K562 (cell line): ENCODE results near the gene UNC45B. TPM values are rescaled to one million over a fixed set of nuclear protein-coding genes. Genes with fewer than 3 reads are reported as not detected.
"Not testable (repeated sequence)": the region's sequence is repeated elsewhere in the genome, so short reads cannot be mapped to it uniquely, and the experiment has no call there.

Experiments
- ATAC-seq: fragments of 200-7000 bp; cut with Tn5 transposase; 3 replicates; pipeline ENCODE4 v1.9.1; 2020; ENCODE audit warnings: moderate library complexity
- BruUV-seq: library from RNA; stranded (reverse); fragments of 400-500 nt; replicated peaks from 2 replicates; lab custom pipeline; 2021; lab: Mats Ljungman, UMichigan
- CTCF ChIA-PET: fragments of 300-600 bp; formaldehyde crosslinking; extraction: SDS; loops from one replicate; lab custom pipeline; 2021; ENCODE audit warnings: low intra/inter-chr PET ratio; lab: Yijun Ruan, JAX
- POLR2A ChIA-PET: fragments of 300-600, 350-650 bp; sonication (Branson Sonifier 250); formaldehyde crosslinking; extraction: SDS; loops from one replicate; lab custom pipeline; 2021; ENCODE audit warnings: antibody characterized with exemption, inconsistent platforms; lab: Yijun Ruan, JAX
- DNase-seq, 4 experiments: peaks; one replicate each; pipeline versions ENCODE4 v3.0.0 to v3.0.0-alpha.2; 2011 to 2018; ENCODE audit warnings: low spot score in 3 of 4, mixed read lengths in 3 of 4; ENCODE audit errors: extremely low read depth in 1 of 4
- FAIRE-seq: peaks from 2 replicates; lab custom pipeline; 2011; peaks lifted over from hg19 to GRCh38; lab: Jason Lieb, UNC
- H2AFZ ChIP-seq: 2 replicates; pipeline ENCODE4 v1.6.0; 2011; ENCODE audit warnings: low read depth, low read length, control low read depth, inconsistent platforms
- H3K27ac ChIP-seq: fragments of 200-600 bp; 3 replicates; pipeline ENCODE4 v1.8.0; 2011; ENCODE audit warnings: low read depth, mild to moderate bottlenecking, control low read depth, inconsistent platforms, low read length, moderate library complexity, mixed read lengths; ENCODE audit errors: extremely low read depth
- H3K27me3 ChIP-seq, 2 experiments: fragments of 300-600 bp in 1 of 2; 2 replicates in 1 of 2; 3 replicates in 1 of 2; pipeline versions ENCODE4 v1.6.0 to v1.8.0; 2011; ENCODE audit warnings: inconsistent platforms in 2 of 2, low read length in 2 of 2, mild to moderate bottlenecking in 1 of 2, mixed read lengths in 1 of 2, moderate library complexity in 1 of 2; ENCODE audit not compliant: control insufficient read depth in 2 of 2, insufficient read depth in 2 of 2
- H3K36me3 ChIP-seq: fragments of 300-600 bp; 3 replicates; pipeline ENCODE4 v1.8.0; 2011; ENCODE audit warnings: mild to moderate bottlenecking, low read length, inconsistent platforms; ENCODE audit not compliant: control insufficient read depth, insufficient read depth
- H3K4me1 ChIP-seq, 2 experiments: fragments of 200-600 bp in 1 of 2; replicated peaks in 1 of 2; 2 replicates in 1 of 2; 3 replicates in 1 of 2; pipeline versions ENCODE4 v1.5.1 to v1.8.0; 2011; ENCODE audit warnings: inconsistent platforms in 2 of 2, low read length in 2 of 2, mild to moderate bottlenecking in 1 of 2, mixed read lengths in 1 of 2, moderate library complexity in 1 of 2; ENCODE audit not compliant: control insufficient read depth in 2 of 2, insufficient read depth in 2 of 2
- H3K4me2 ChIP-seq: 2 replicates; pipeline ENCODE4 v1.6.1; 2011; ENCODE audit warnings: low read length, control low read depth, inconsistent platforms, mixed read lengths; ENCODE audit not compliant: insufficient read depth
- H3K4me3 ChIP-seq: fragments of 200-600 bp; sonication (generic), shearing (Covaris generic); 2 replicates; pipeline ENCODE4 v1.5.1; 2016; ENCODE audit warnings: control low read depth, inconsistent platforms
- H3K79me2 ChIP-seq: fragments of 200-600 bp; 3 replicates; pipeline ENCODE4 v1.8.0; 2011; ENCODE audit warnings: low read length, inconsistent platforms; ENCODE audit not compliant: control insufficient read depth, insufficient read depth
- H3K9ac ChIP-seq, 2 experiments: 2 replicates each; pipeline versions ENCODE4 v1.6.0 to v1.6.1; 2011; ENCODE audit warnings: low read depth in 2 of 2, low read length in 2 of 2, control low read depth in 1 of 2, inconsistent platforms in 1 of 2, mild to moderate bottlenecking in 1 of 2, mixed read lengths in 1 of 2; ENCODE audit not compliant: insufficient read depth in 1 of 2
- H3K9me1 ChIP-seq: one replicate; pipeline ENCODE4 v1.6.0; 2011; ENCODE audit warnings: inconsistent platforms, mild to moderate bottlenecking, low read length, moderate library complexity; ENCODE audit not compliant: control insufficient read depth, insufficient read depth
- H3K9me3 ChIP-seq: replicated peaks from 2 replicates; pipeline ENCODE4 v1.5.1; 2011; ENCODE audit warnings: low read depth, low read length, inconsistent platforms; ENCODE audit not compliant: control insufficient read depth, insufficient read depth
- H4K20me1 ChIP-seq: replicated peaks from 2 replicates; pipeline ENCODE4 v1.6.1; 2011; ENCODE audit warnings: low read length, inconsistent platforms, mixed read lengths; ENCODE audit not compliant: control insufficient read depth, insufficient read depth
- WGBS: fragments of 100-300 bp; shearing (Covaris generic); methylation state at CpG from one replicate; pipeline ENCODE4 v1.1.6; 2016; ENCODE audit warnings: low coverage, mixed read lengths; ENCODE audit not compliant: insufficient coverage; ENCODE audit errors: missing lambda C conversion rate; 5-methylcytosine and 5-hydroxymethylcytosine counted together
- in situ Hi-C: fragments of 300-500 bp; cut with MboI; formaldehyde crosslinking; loops from 4 replicates; pipeline ENCODE4 v1.15.0; 2018; ENCODE audit warnings: inconsistent platforms, mixed read lengths
- intact Hi-C: fragments of 100-400 bp; cut with micrococcal nuclease; formaldehyde crosslinking; loops from 2 replicates; pipeline ENCODE4 v1.14.2; 2022
- polyA plus RNA-seq, 8 experiments: library from polyadenylated mRNA; depleted of rRNA in 4 of 8; stranded (reverse) in 5 of 8; unstranded in 3 of 8; fragments of >200 nt; fragmentation: Nextera tagmentation in 2 of 8; fragmentation: Illumina TruSeq in 1 of 8; extraction: Ambion mirVana in 2 of 8; extraction: Trizol in 1 of 8; gene quantifications; 2 replicates each; pipeline versions ENCODE4 v1.2.1 to v1.2.3, GENCODE V29; 2011 to 2014; ENCODE audit warnings: inconsistent platforms in 1 of 8, missing spikeins in 1 of 8
- total RNA-seq, 7 experiments: library from RNA; depleted of rRNA in 6 of 7; stranded (reverse); fragments of >200 nt in 6 of 7; fragmentation: Illumina TruSeq in 2 of 7; extraction: Trizol in 2 of 7; gene quantifications; 2 replicates each; pipeline versions ENCODE4 v1.2.1 to v1.2.3, GENCODE V29; 2011 to 2021; ENCODE audit warnings: low replicate concordance in 1 of 7
- TF ChIP-seq, protein P1 (sequence below), 2 experiments: IDR thresholded peaks; 2 replicates each; pipeline ENCODE4 v1.6.1; 2012; ENCODE audit warnings: improper control_type of control experiment in 2 of 2, low read depth in 2 of 2, low read length in 2 of 2, borderline replicate concordance in 1 of 2

The UNC45B gene
- total and polyA plus RNA-seq, 9 of the 15 experiments (the other 6 are each of a cell fraction or from before 2014, with no cell fraction given): not detected

DNA sequence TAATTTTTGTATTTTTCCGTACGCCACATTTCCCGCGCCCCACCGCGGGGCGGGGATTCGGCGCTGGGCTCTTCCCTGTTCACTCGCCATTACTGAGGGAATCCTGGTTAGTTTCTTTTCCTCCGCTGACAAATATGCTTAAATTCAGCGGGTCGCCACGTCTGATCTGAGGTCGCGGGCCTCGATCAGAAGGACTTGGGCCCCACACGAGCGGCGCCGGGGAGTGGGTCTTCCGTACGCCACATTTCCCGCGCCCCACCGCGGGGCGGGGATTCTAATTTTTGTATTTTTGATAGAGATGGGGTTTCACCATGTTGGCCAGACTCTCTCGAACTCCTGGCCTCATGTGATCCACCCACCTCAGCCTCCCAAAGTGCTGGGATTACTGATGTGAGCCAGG is 3.5 kb downstream of the UNC45B start:
- ATAC-seq, H3K4me1 ChIP-seq, H3K9me3 ChIP-seq, H3K4me3 ChIP-seq, DNase-seq, CTCF ChIA-PET, H3K79me2 ChIP-seq, intact Hi-C loops, H4K20me1 ChIP-seq, H2AFZ ChIP-seq, BruUV-seq, in situ Hi-C loops, H3K4me2 ChIP-seq, H3K36me3 ChIP-seq, H3K9me1 ChIP-seq, POLR2A ChIA-PET, H3K27ac ChIP-seq, FAIRE-seq, H3K9ac ChIP-seq: not testable (repeated sequence)
- TF ChIP-seq, protein P1, sequence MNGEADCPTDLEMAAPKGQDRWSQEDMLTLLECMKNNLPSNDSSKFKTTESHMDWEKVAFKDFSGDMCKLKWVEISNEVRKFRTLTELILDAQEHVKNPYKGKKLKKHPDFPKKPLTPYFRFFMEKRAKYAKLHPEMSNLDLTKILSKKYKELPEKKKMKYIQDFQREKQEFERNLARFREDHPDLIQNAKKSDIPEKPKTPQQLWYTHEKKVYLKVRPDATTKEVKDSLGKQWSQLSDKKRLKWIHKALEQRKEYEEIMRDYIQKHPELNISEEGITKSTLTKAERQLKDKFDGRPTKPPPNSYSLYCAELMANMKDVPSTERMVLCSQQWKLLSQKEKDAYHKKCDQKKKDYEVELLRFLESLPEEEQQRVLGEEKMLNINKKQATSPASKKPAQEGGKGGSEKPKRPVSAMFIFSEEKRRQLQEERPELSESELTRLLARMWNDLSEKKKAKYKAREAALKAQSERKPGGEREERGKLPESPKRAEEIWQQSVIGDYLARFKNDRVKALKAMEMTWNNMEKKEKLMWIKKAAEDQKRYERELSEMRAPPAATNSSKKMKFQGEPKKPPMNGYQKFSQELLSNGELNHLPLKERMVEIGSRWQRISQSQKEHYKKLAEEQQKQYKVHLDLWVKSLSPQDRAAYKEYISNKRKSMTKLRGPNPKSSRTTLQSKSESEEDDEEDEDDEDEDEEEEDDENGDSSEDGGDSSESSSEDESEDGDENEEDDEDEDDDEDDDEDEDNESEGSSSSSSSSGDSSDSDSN (IDR thresholded peaks at IDR 0.05; ENCODE audit: borderline replicate concordance in 1 of 2, low read depth in 2 of 2, low read length in 2 of 2): 0 out of 4 replicates have a peak, but pooled peaks of 1 of the 2 experiments have one; percentile 39
- H3K27me3 ChIP-seq: peaks cover 53 to 60% of the 10 kb centered on the region in 2 experiments
- WGBS: 27% methylated on average over 27 of the region's 29 CpGs
